HUES48 (cell line): ENCODE results near the gene MRPL36.
A peak's percentile ranks its signal among the peaks of the same experiment; 100 is the strongest.
"Not testable (repeated sequence)": the region's sequence is repeated elsewhere in the genome, so short reads cannot be mapped to it uniquely, and the experiment has no call there.

Experiments
- H3K27ac ChIP-seq: one replicate; pipeline ENCODE4 v1.7.0; 2013; ENCODE audit warnings: low read depth, low read length, inconsistent platforms
- H3K27me3 ChIP-seq: 2 replicates; pipeline ENCODE4 v1.6.1; 2013; ENCODE audit warnings: mild to moderate bottlenecking, low read length; ENCODE audit not compliant: control insufficient read depth, insufficient read depth
- H3K36me3 ChIP-seq: 2 replicates; pipeline ENCODE4 v1.6.1; 2013; ENCODE audit warnings: low read length; ENCODE audit not compliant: control insufficient read depth, insufficient read depth
- H3K4me1 ChIP-seq: 2 replicates; pipeline ENCODE4 v1.6.1; 2013; ENCODE audit warnings: mild to moderate bottlenecking, low read length; ENCODE audit not compliant: control insufficient read depth, insufficient read depth
- H3K4me3 ChIP-seq: 2 replicates; pipeline ENCODE4 v1.5.1; 2013; ENCODE audit warnings: mild to moderate bottlenecking, low read depth, low read length
- H3K9ac ChIP-seq: 2 replicates; pipeline ENCODE4 v1.6.1; 2013; ENCODE audit warnings: mild to moderate bottlenecking, low read depth, low read length, moderate library complexity
- H3K9me3 ChIP-seq: 2 replicates; pipeline ENCODE4 v1.6.1; 2013; ENCODE audit warnings: low read length; ENCODE audit not compliant: control insufficient read depth, insufficient read depth

MRPL36 gene

GRCh38 chr5:1801222-1801966, 1.8 kb upstream of the MRPL36 start, which contains the start of gene NDUFS6:
NDUFS6 (plus strand) TSS chr5:1801407; CDS start chr5:1801418, 11 bp downstream.
- peak within 1 kb of the TSS; percentile 100 for H3K4me3 ChIP-seq
- no peaks in the 10 kb centered on the region for H3K9me3 ChIP-seq
- H3K9ac ChIP-seq = peak within 1 kb of the TSS; percentile 97
- H3K36me3 ChIP-seq = peaks cover 65% of the 10 kb centered on the region
- peaks cover 5% of the 10 kb centered on the region for H3K4me1 ChIP-seq
- H3K27ac ChIP-seq = peak within 1 kb of the TSS; percentile 88
- H3K27me3 ChIP-seq = no peaks in the 10 kb centered on the region

- peak overlapping the region; percentile 97 for H3K9ac ChIP-seq
- H3K4me3 ChIP-seq = peak overlapping the region; percentile 100
- peaks cover 63% of the 10 kb centered on the region for H3K36me3 ChIP-seq
- H3K9me3 ChIP-seq = no peaks in the 10 kb centered on the region
- H3K4me1 ChIP-seq = peaks cover 5% of the 10 kb centered on the region
- H3K27me3 ChIP-seq = no peaks in the 10 kb centered on the region
- peak overlapping the region; percentile 88 for H3K27ac ChIP-seq
These were observed 1.0 kb upstream of the MRPL36 start for GRCh38 chr5:1800472-1801221.

GRCh38 chr5:1799110-1799601, 481 bp downstream of the MRPL36 start:
- no peaks in the 10 kb centered on the region for H3K27me3 ChIP-seq
- peaks cover 5% of the 10 kb centered on the region for H3K4me1 ChIP-seq
- peak overlapping the region; percentile 68 for H3K9ac ChIP-seq
- H3K9me3 ChIP-seq = no peaks in the 10 kb centered on the region
- no peak overlapping the region for H3K27ac ChIP-seq
- H3K4me3 ChIP-seq = peak overlapping the region; percentile 100
- peaks cover 48% of the 10 kb centered on the region for H3K36me3 ChIP-seq

GRCh38 chr5:1798589-1798988, 1.0 kb downstream of the MRPL36 start:
- H3K27me3 ChIP-seq, H3K4me1 ChIP-seq, H3K27ac ChIP-seq, H3K9me3 ChIP-seq: not testable (repeated sequence)
- Histone ChIP-seq H3K9ac (peak overlapping the region; percentile 68; the same call in 1 of the 2 replicates), H3K4me3 (peak overlapping the region; percentile 100), H3K36me3 (peaks cover 43% of the 10 kb centered on the region)

- no peak overlapping the region for H3K4me3 ChIP-seq
- H3K9ac ChIP-seq = no peak overlapping the region
These were observed 1.8 kb downstream of the MRPL36 start for GRCh38 chr5:1797855-1798254.

GRCh38 chr5:1797103-1797800, 2.4 kb downstream of the MRPL36 start:
- H3K4me3 ChIP-seq = no peak overlapping the region

More at GRCh38 chr5:1797855-1798254, 1.8 kb downstream of the MRPL36 start:
- H3K9me3 ChIP-seq = no peaks in the 10 kb centered on the region
- peaks cover 35% of the 10 kb centered on the region for H3K36me3 ChIP-seq
- peaks cover 5% of the 10 kb centered on the region for H3K4me1 ChIP-seq
- no peak overlapping the region for H3K27ac ChIP-seq
- H3K27me3 ChIP-seq = no peaks in the 10 kb centered on the region

GRCh38 chr5:1796371-1797102, 3.1 kb downstream of the MRPL36 start:
- no peaks in the 10 kb centered on the region for H3K9me3 ChIP-seq
- H3K36me3 ChIP-seq = peaks cover 29% of the 10 kb centered on the region
- no peaks in the 10 kb centered on the region; the same call in 1 of the 2 replicates for H3K4me1 ChIP-seq
- H3K27me3 ChIP-seq = no peaks in the 10 kb centered on the region
- H3K9ac ChIP-seq = no peak overlapping the region
- H3K27ac ChIP-seq = no peak overlapping the region
- no peak overlapping the region for H3K4me3 ChIP-seq

More at GRCh38 chr5:1797103-1797800, 2.4 kb downstream of the MRPL36 start:
- H3K27me3 ChIP-seq = no peaks in the 10 kb centered on the region
- H3K4me1 ChIP-seq = peaks cover 3% of the 10 kb centered on the region
- peaks cover 29% of the 10 kb centered on the region for H3K36me3 ChIP-seq
- no peaks in the 10 kb centered on the region for H3K9me3 ChIP-seq
- H3K9ac ChIP-seq = no peak overlapping the region
- H3K27ac ChIP-seq = no peak overlapping the region

- H3K9me3 ChIP-seq = no peaks in the 10 kb centered on the region
- H3K36me3 ChIP-seq = peaks cover 29% of the 10 kb centered on the region
- H3K4me3 ChIP-seq = no peak overlapping the region
- no peak overlapping the region for H3K27ac ChIP-seq
- no peaks in the 10 kb centered on the region; the same call in 1 of the 2 replicates for H3K4me1 ChIP-seq
- H3K27me3 ChIP-seq = no peaks in the 10 kb centered on the region
- H3K9ac ChIP-seq = no peak overlapping the region
These were observed 3.7 kb downstream of the MRPL36 start for GRCh38 chr5:1795931-1796330.

GRCh38 chr5:1795506-1795905, 4.1 kb downstream of the MRPL36 start:
- H3K9ac ChIP-seq = no peak overlapping the region
- no peak overlapping the region for H3K27ac ChIP-seq
- H3K4me1 ChIP-seq = peaks cover 1% of the 10 kb centered on the region
- no peak overlapping the region for H3K4me3 ChIP-seq
- no peaks in the 10 kb centered on the region for H3K9me3 ChIP-seq
- no peaks in the 10 kb centered on the region for H3K27me3 ChIP-seq
- H3K36me3 ChIP-seq = peaks cover 29% of the 10 kb centered on the region

- Histone ChIP-seq H3K27me3 (no peaks in the 10 kb centered on the region), H3K9ac (no peak overlapping the region), H3K36me3 (peaks cover 29% of the 10 kb centered on the region), H3K4me1 (peaks cover 7% of the 10 kb centered on the region), H3K4me3 (no peak overlapping the region), H3K27ac (no peak overlapping the region), H3K9me3 (no peaks in the 10 kb centered on the region)
These were observed 4.7 kb downstream of the MRPL36 start for GRCh38 chr5:1794901-1795290.
